ENCODE data around the gene GULP1. TPM values are rescaled to one million over a fixed set of nuclear protein-coding genes. Genes with fewer than 3 reads are reported as not detected.

GULP1 gene
- total and polyA plus RNA-seq, 10 of the 15 experiments (the other 5 are each of a cell fraction or from before 2014, with no cell fraction given) = 0.02 to 1.3 (median 0.15) TPM; not detected in 5

GRCh38 chr2:188450732-188451483 is 159.2 kb downstream of the GULP1 start:
- Histone ChIP-seq H4K20me1 (ENCODE audit: control insufficient read depth, insufficient read depth) (no peaks in the 10 kb centered on the region), H3K9me3 (replicated peaks; ENCODE audit: control insufficient read depth, insufficient read depth, low read length) (no peaks in the 10 kb centered on the region; the same call in 2 of the 3 replicates), H3K4me1 (ENCODE audit: control insufficient read depth, insufficient read depth, low read length) (no peaks in the 10 kb centered on the region), H3K4me2 (ENCODE audit: control insufficient read depth, insufficient read depth) (no peak overlapping the region), H3K27ac (ENCODE audit: control insufficient read depth, insufficient read depth) (no peak overlapping the region), H3K36me3 (ENCODE audit: control insufficient read depth in 2 of 2, insufficient read depth in 2 of 2, low read length in 1 of 2) (no peaks in the 10 kb centered on the region), H2AFZ (ENCODE audit: control insufficient read depth, low read depth, low read length) (no peak overlapping the region), H3K4me3 (no peak overlapping the region), H3K27me3 (replicated peaks in 1 of 2; ENCODE audit: control insufficient read depth in 2 of 2, insufficient read depth in 2 of 2, low read length in 1 of 2) (no peaks in the 10 kb centered on the region), H3K9ac (ENCODE audit: control insufficient read depth, insufficient read depth, low read length) (no peak overlapping the region), H3K79me2 (ENCODE audit: control insufficient read depth, insufficient read depth, low read length) (no peaks in the 10 kb centered on the region)
- in situ Hi-C loops (cut with MboI) = no loop called here
- ATAC-seq = no peak
- no peak for FAIRE-seq
- 12% methylated on average over 2 of the region's 2 CpGs for WGBS (ENCODE audit: insufficient coverage, insufficient replicate concordance, low lambda C conversion rate, missing lambda C conversion rate)
- intact Hi-C loops (cut with micrococcal nuclease; ENCODE audit: unreplicated experiment) = no loop called here
- no peak for DNase-seq (ENCODE audit: low read depth, low spot score)
- BruUV-seq (replicated peaks) = no TSS peak
- ChIA-PET SMC1A (ENCODE audit: uncharacterized antibody, unreplicated experiment) (no interaction called here), RAD21 (ENCODE audit: unreplicated experiment) (no interaction called here), CTCF (no interaction called here), POLR2A (no interaction called here)
- no peak for TF ChIP-seq ZBTB11 (CRISPR knock-in tag; IDR thresholded peaks at IDR 0.05)
- no peak for TF ChIP-seq BHLHE40 (IDR thresholded peaks at IDR 0.05; ENCODE audit: borderline replicate concordance in 1 of 2, low read depth in 2 of 2, low read length in 1 of 2)
- TF ChIP-seq NR2F1 (conservative IDR thresholded peaks at IDR 0.05) = no peak
- TF ChIP-seq IRF5 (IDR thresholded peaks at IDR 0.05; ENCODE audit: borderline replicate concordance) = no peak
- no peak for TF ChIP-seq ZBTB4 (CRISPR knock-in tag; IDR thresholded peaks at IDR 0.05)
- TF ChIP-seq ASH2L (IDR thresholded peaks at IDR 0.05; ENCODE audit: borderline replicate concordance, low read depth) = no peak
- TF ChIP-seq ETV6 (conservative IDR thresholded peaks at IDR 0.05 in 1 of 2, IDR thresholded peaks at IDR 0.05 in 1 of 2; ENCODE audit: borderline replicate concordance in 1 of 2, low read depth in 1 of 2) = no peak
- no peak for TF ChIP-seq BCLAF1 (IDR thresholded peaks at IDR 0.05)
- no peak for TF ChIP-seq TCF12 (IDR thresholded peaks at IDR 0.05; ENCODE audit: low read depth, low read length)
